Bronchial epithelial cell (primary cell): ENCODE data around the gene PODXL2. TPM values are rescaled to one million over a fixed set of nuclear protein-coding genes. Genes with fewer than 3 reads are reported as not detected.

Experiments
- DNase-seq: peaks from one replicate; pipeline ENCODE4 v3.0.0-alpha.2; 2010; ENCODE audit warnings: low read depth
- FAIRE-seq: peaks from 2 replicates; lab custom pipeline; 2011; peaks lifted over from hg19 to GRCh38; lab: Jason Lieb, UNC
- H3K27me3 ChIP-seq: 2 replicates; pipeline ENCODE4 v1.5.1; 2011; ENCODE audit warnings: low read length; ENCODE audit not compliant: control insufficient read depth, insufficient read depth
- H3K36me3 ChIP-seq: 2 replicates; pipeline ENCODE4 v1.5.1; 2011; ENCODE audit warnings: low read length; ENCODE audit not compliant: control insufficient read depth, insufficient read depth
- H3K4me3 ChIP-seq: 2 replicates; pipeline ENCODE4 v1.5.1; 2011; ENCODE audit warnings: mild to moderate bottlenecking, low read depth, low read length, control low read depth
- CTCF ChIP-seq: IDR thresholded peaks from 2 replicates; pipeline ENCODE4 v1.5.1; 2011; ENCODE audit warnings: mild to moderate bottlenecking, moderate library complexity, low read length, control low read depth, inconsistent platforms; ENCODE audit not compliant: insufficient read depth, severe bottlenecking
- total RNA-seq: library from RNA; depleted of rRNA; stranded (reverse); fragments of >200 nt; gene quantifications from 2 replicates; pipeline ENCODE4 v1.2.1, GENCODE V29; 2014

The PODXL2 gene
- total RNA-seq, 1 donor from 2014 or later, result 3.4 TPM

GRCh38 chr3:127608362-127608718, 20.6 kb upstream of the PODXL2 start:
- Histone ChIP-seq H3K27me3 (no peaks in the 10 kb centered on the region), H3K4me3 (no peak overlapping the region), H3K36me3 (peaks cover 11% of the 10 kb centered on the region)
- DNase-seq (no peak), FAIRE-seq (no peak)
- no peak for TF ChIP-seq CTCF

- peaks cover 10% of the 10 kb centered on the region for H3K36me3 ChIP-seq
These were observed 18.9 kb upstream of the PODXL2 start for GRCh38 chr3:127610105-127610504.

GRCh38 chr3:127611251-127611650, 17.7 kb upstream of the PODXL2 start:
- no peaks in the 10 kb centered on the region for H3K27me3 ChIP-seq
- H3K4me3 ChIP-seq, result no peak overlapping the region
- FAIRE-seq (no peak), DNase-seq (no peak)
- TF ChIP-seq CTCF, result no peak
- H3K36me3 ChIP-seq, result peaks cover 6% of the 10 kb centered on the region

More at GRCh38 chr3:127610105-127610504, 18.9 kb upstream of the PODXL2 start:
- Histone ChIP-seq H3K27me3 (no peaks in the 10 kb centered on the region), H3K4me3 (no peak overlapping the region)
- DNase-seq (peak; percentile 18), FAIRE-seq (no peak)
- TF ChIP-seq CTCF, result no peak

GRCh38 chr3:127612966-127613365, 16.0 kb upstream of the PODXL2 start:
- H3K36me3 ChIP-seq, result peaks cover 5% of the 10 kb centered on the region
- TF ChIP-seq CTCF, result no peak
- no peak for FAIRE-seq

GRCh38 chr3:127613406-127613805, 15.6 kb upstream of the PODXL2 start:
- DNase-seq (no peak), FAIRE-seq (peak; percentile 81)
- Histone ChIP-seq H3K36me3 (peaks cover 3% of the 10 kb centered on the region), H3K27me3 (no peaks in the 10 kb centered on the region), H3K4me3 (no peak overlapping the region)
- no peak for TF ChIP-seq CTCF

More at GRCh38 chr3:127612966-127613365, 16.0 kb upstream of the PODXL2 start:
- Histone ChIP-seq H3K4me3 (no peak overlapping the region), H3K27me3 (no peaks in the 10 kb centered on the region)
- peak; percentile 71 for DNase-seq

GRCh38 chr3:127614928-127615589, 13.9 kb upstream of the PODXL2 start:
- FAIRE-seq, result peak; percentile 93
- no peak for TF ChIP-seq CTCF
- H3K27me3 ChIP-seq, result no peaks in the 10 kb centered on the region
- H3K4me3 ChIP-seq, result no peak overlapping the region
- peak; percentile 30 for DNase-seq
- H3K36me3 ChIP-seq, result peaks cover 4% of the 10 kb centered on the region
